Prostate gland (tissue), 2 donors: ENCODE data around the gene GPAT3.

ENCODE experiments used
- POLR2A ChIP-seq: fragments of 450-650 bp; IDR thresholded peaks from one replicate; pipeline ENCODE4 v1.6.1; 2016; ENCODE audit warnings: antibody characterized with exemption, mild to moderate bottlenecking
- TF ChIP-seq, protein P1 (sequence below), 4 experiments: fragments of 200-600 bp in 2 of 4; fragments of 450-650 bp in 2 of 4; sonication (generic) in 2 of 4; IDR thresholded peaks; 1 replicate in 3 of 4; 2 replicates in 1 of 4; pipeline ENCODE4 v1.5.1; 2016 to 2019; ENCODE audit warnings: antibody characterized with exemption in 4 of 4, mild to moderate bottlenecking in 2 of 4, moderate library complexity in 2 of 4

DNA sequence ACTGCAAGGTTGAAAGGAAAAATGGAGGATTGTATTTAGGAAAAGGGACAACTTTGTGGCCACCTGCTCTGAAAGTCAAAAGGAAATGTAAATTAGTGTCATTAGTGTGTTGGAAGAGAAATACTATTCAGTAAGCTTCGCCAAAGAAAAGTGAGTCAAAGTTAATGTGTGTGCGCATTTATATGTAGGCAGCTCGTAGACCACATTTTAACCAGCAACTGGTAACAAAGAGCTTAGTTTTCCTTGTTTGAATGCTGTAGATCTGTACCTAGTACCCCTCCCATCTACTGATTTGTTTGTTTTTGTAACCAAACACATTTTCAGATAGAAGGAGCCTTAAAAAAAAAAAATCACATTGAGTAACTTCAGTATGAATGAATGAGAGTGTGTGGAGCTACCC lies 69.3 kb downstream of the GPAT3 start:
- TF ChIP-seq, protein P1, sequence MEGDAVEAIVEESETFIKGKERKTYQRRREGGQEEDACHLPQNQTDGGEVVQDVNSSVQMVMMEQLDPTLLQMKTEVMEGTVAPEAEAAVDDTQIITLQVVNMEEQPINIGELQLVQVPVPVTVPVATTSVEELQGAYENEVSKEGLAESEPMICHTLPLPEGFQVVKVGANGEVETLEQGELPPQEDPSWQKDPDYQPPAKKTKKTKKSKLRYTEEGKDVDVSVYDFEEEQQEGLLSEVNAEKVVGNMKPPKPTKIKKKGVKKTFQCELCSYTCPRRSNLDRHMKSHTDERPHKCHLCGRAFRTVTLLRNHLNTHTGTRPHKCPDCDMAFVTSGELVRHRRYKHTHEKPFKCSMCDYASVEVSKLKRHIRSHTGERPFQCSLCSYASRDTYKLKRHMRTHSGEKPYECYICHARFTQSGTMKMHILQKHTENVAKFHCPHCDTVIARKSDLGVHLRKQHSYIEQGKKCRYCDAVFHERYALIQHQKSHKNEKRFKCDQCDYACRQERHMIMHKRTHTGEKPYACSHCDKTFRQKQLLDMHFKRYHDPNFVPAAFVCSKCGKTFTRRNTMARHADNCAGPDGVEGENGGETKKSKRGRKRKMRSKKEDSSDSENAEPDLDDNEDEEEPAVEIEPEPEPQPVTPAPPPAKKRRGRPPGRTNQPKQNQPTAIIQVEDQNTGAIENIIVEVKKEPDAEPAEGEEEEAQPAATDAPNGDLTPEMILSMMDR (IDR thresholded peaks at IDR 0.05): no peak
- no peak for TF ChIP-seq POLR2A
